PC-9 (cell line): Measurements from ENCODE around the gene GLS2. TPM values are rescaled to one million over a fixed set of nuclear protein-coding genes. Genes with fewer than 3 reads are reported as not detected.

Source experiments
- BruUV-seq: library from RNA; stranded (reverse); fragments of 400-500 nt; replicated peaks from 2 replicates; lab custom pipeline; 2021; lab: Mats Ljungman, UMichigan
- CTCF ChIA-PET: fragments of 300-600 bp; sonication (Branson Sonifier 250); formaldehyde crosslinking; loops from one replicate; lab custom pipeline; 2022; ENCODE audit warnings: antibody characterized with exemption; lab: Charles Lee
- POLR2A ChIA-PET: fragments of 300-600 bp; sonication (Branson Sonifier 250); formaldehyde crosslinking; loops from one replicate; lab custom pipeline; 2022; ENCODE audit warnings: antibody characterized with exemption; ENCODE audit not compliant: unreplicated experiment; lab: Charles Lee
- DNase-seq, 2 experiments: peaks; one replicate each; pipeline versions ENCODE4 v3.0.0 to v3.0.0-alpha.2; 2015 to 2022; ENCODE audit warnings: mixed read lengths in 1 of 2
- H2AFZ ChIP-seq: fragments of 200-600 bp; sonication (generic); 2 replicates; pipeline ENCODE4 v1.8.1; 2017; ENCODE audit warnings: antibody characterized with exemption
- H3F3A ChIP-seq: fragments of 200-600 bp; sonication (generic); 2 replicates; pipeline ENCODE4 v1.8.1; 2017; ENCODE audit warnings: antibody characterized with exemption, mild to moderate bottlenecking, low read depth; ENCODE audit not compliant: insufficient read depth
- H3K27ac ChIP-seq: fragments of 200-600 bp; sonication (generic); 2 replicates; pipeline ENCODE4 v1.6.1; 2016; ENCODE audit warnings: mixed run types
- H3K27me3 ChIP-seq: fragments of 200-600 bp; sonication (generic); 2 replicates; pipeline ENCODE4 v1.6.1; 2016; ENCODE audit warnings: low read depth, mixed run types; ENCODE audit not compliant: insufficient read depth
- H3K36me3 ChIP-seq: fragments of 200-600 bp; sonication (generic); 2 replicates; pipeline ENCODE4 v1.6.1; 2016; ENCODE audit warnings: low read depth, mixed run types
- H3K4me1 ChIP-seq: fragments of 200-600 bp; sonication (generic); replicated peaks from 2 replicates; pipeline ENCODE4 v1.6.1; 2016; ENCODE audit warnings: mixed run types; ENCODE audit not compliant: insufficient read depth
- H3K4me2 ChIP-seq: fragments of 200-600 bp; sonication (generic); 2 replicates; pipeline ENCODE4 v1.6.1; 2017; ENCODE audit warnings: mixed run types
- H3K4me3 ChIP-seq: fragments of 200-600 bp; sonication (generic); 2 replicates; pipeline ENCODE4 v1.6.1; 2016; ENCODE audit warnings: mixed run types
- H3K79me2 ChIP-seq: fragments of 200-600 bp; sonication (generic); 2 replicates; pipeline ENCODE4 v1.6.1; 2017; ENCODE audit warnings: low read depth, mixed run types
- H3K9me2 ChIP-seq: fragments of 200-600 bp; sonication (generic); 2 replicates; pipeline ENCODE4 v1.8.1; 2017; ENCODE audit warnings: mild to moderate bottlenecking; ENCODE audit not compliant: insufficient read depth
- H3K9me3 ChIP-seq: fragments of 200-600 bp; sonication (generic); 2 replicates; pipeline ENCODE4 v1.8.1; 2016; ENCODE audit warnings: low read depth; ENCODE audit not compliant: insufficient read depth
- H4K20me1 ChIP-seq: fragments of 200-600 bp; sonication (generic); 2 replicates; pipeline ENCODE4 v1.8.1; 2017; ENCODE audit not compliant: insufficient read depth
- CTCF ChIP-seq: fragments of 200-600 bp; sonication (generic); conservative IDR thresholded peaks from 2 replicates; pipeline ENCODE4 v1.6.1; 2017; ENCODE audit warnings: mixed run types, antibody characterized with exemption, mild to moderate bottlenecking, moderate library complexity
- EZH2 ChIP-seq: fragments of 200-600 bp; sonication (generic); IDR thresholded peaks from 2 replicates; pipeline ENCODE4 v1.8.0; 2017; ENCODE audit warnings: antibody characterized with exemption, low read depth
- intact Hi-C: fragments of 100-400 bp; cut with micrococcal nuclease; formaldehyde crosslinking; loops from one replicate; pipeline ENCODE4 v1.10.0; 2022; ENCODE audit not compliant: unreplicated experiment
- total RNA-seq: library from RNA; stranded (reverse); gene quantifications from 2 replicates; pipeline ENCODE4 v1.2.3, GENCODE V29; 2021

The GLS2 gene
- total RNA-seq, 1 experiment from 2014 or later: 1.3 TPM

- Histone ChIP-seq H3K9me3 (no peaks in the 10 kb centered on the region), H3K36me3 (no peaks in the 10 kb centered on the region), H2AFZ (peak overlapping the region; percentile 100), H3K4me1 (peaks cover 7% of the 10 kb centered on the region; the same call in 1 of the 2 replicates), H3F3A (peaks cover 20% of the 10 kb centered on the region), H3K9me2 (no peaks in the 10 kb centered on the region), H4K20me1 (no peaks in the 10 kb centered on the region), H3K4me3 (peak overlapping the region; percentile 99), H3K27ac (peak overlapping the region; percentile 74), H3K27me3 (no peaks in the 10 kb centered on the region), H3K4me2 (peak overlapping the region; percentile 91), H3K79me2 (peaks cover 25% of the 10 kb centered on the region)
- CTCF ChIA-PET: interaction anchor here (0.7 kb wide), 1 partner anchor 22 kb away, joined by 4 read pairs; no protein-coding TSS in a partner anchor
- DNase-seq: no peak
- POLR2A ChIA-PET: interaction anchor here (0.7 kb wide), 1 partner anchor 342 kb away, joined by 3 read pairs; no protein-coding TSS in a partner anchor
- TSS peak; percentile 51 for BruUV-seq
- intact Hi-C loops: no loop called here
- TF ChIP-seq EZH2 (no peak), CTCF (no peak)
These were observed 18.7 kb downstream of the GLS2 start for GRCh38 chr12:56469007-56469930.

GRCh38 chr12:56468216-56469006, 19.6 kb downstream of the GLS2 start, which contains the start of gene SPRYD4:
TSS of gene SPRYD4 (plus strand) at chr12:56468578. CDS start at chr12:56468592, 14 bp downstream.
- no peaks in the 10 kb centered on the region for H3K36me3 ChIP-seq
- POLR2A ChIA-PET: interaction anchor here (0.7 kb wide), 1 partner anchor 341 kb away, joined by 3 read pairs; no protein-coding TSS in a partner anchor
- peak within 1 kb of the TSS; percentile 74 for H3K27ac ChIP-seq
- peak within 1 kb of the TSS; percentile 100 for H2AFZ ChIP-seq
- peaks cover 7% of the 10 kb centered on the region; the same call in 1 of the 2 replicates for H3K4me1 ChIP-seq
- intact Hi-C loops: no loop called here
- peak within 1 kb of the TSS; percentile 99 for H3K4me3 ChIP-seq
- CTCF ChIA-PET: interaction anchor here (0.6 kb wide), 1 partner anchor 19 kb away, joined by 4 read pairs; the partner anchor contains the start of gene TIMELESS
- peak; percentile 79 to 88 for DNase-seq
- no peaks in the 10 kb centered on the region for H3K9me3 ChIP-seq
- no peaks in the 10 kb centered on the region for H4K20me1 ChIP-seq
- peaks cover 25% of the 10 kb centered on the region for H3K79me2 ChIP-seq
- BruUV-seq: no TSS peak
- peak within 1 kb of the TSS; percentile 91 for H3K4me2 ChIP-seq
- TF ChIP-seq CTCF (peak; percentile 41; the same call in 1 of the 2 replicates), EZH2 (no peak)
- no peaks in the 10 kb centered on the region for H3K27me3 ChIP-seq
- H3F3A ChIP-seq: peaks cover 20% of the 10 kb centered on the region
- H3K9me2 ChIP-seq: no peaks in the 10 kb centered on the region

- H3K27ac ChIP-seq: no peak overlapping the region
- no peaks in the 10 kb centered on the region for H4K20me1 ChIP-seq
- no peak overlapping the region for H2AFZ ChIP-seq
- no peaks in the 10 kb centered on the region for H3K9me2 ChIP-seq
- no peaks in the 10 kb centered on the region for H3K79me2 ChIP-seq
- no TSS peak for BruUV-seq
- peaks cover 16% of the 10 kb centered on the region for H3F3A ChIP-seq
- ChIA-PET POLR2A (interaction anchor here (0.6 kb wide), 2 partner anchors 43 to 226 kb away, joined by 3 to 4 read pairs; no protein-coding TSS in a partner anchor), CTCF (interaction anchor here (0.5 to 0.7 kb wide), 2 partner anchors 25 to 762 kb away, joined by 3 to 5 read pairs; partner anchors contain the start of gene GLS2)
- H3K4me2 ChIP-seq: no peak overlapping the region
- TF ChIP-seq EZH2: no peak
- TF ChIP-seq CTCF: no peak
- H3K9me3 ChIP-seq: no peaks in the 10 kb centered on the region
- H3K4me1 ChIP-seq: 0 out of 2 replicates have a peak, but pooled peaks cover 4% of the 10 kb centered on the region
- no peak for DNase-seq
- no peaks in the 10 kb centered on the region for H3K27me3 ChIP-seq
- no peaks in the 10 kb centered on the region for H3K36me3 ChIP-seq
- no peak overlapping the region for H3K4me3 ChIP-seq
- intact Hi-C loops: no loop called here
These were observed 25.4 kb downstream of the GLS2 start for GRCh38 chr12:56462565-56462964.
